ENCODE measurements around the gene PHIP. TPM values are rescaled to one million over a fixed set of nuclear protein-coding genes. Genes with fewer than 3 reads are reported as not detected.

Gene PHIP
- total and polyA plus RNA-seq, 9 of the 15 experiments (the other 6 are each of a cell fraction or from before 2014, with no cell fraction given): 8.1 to 36.3 (median 16.5) TPM

DNA sequence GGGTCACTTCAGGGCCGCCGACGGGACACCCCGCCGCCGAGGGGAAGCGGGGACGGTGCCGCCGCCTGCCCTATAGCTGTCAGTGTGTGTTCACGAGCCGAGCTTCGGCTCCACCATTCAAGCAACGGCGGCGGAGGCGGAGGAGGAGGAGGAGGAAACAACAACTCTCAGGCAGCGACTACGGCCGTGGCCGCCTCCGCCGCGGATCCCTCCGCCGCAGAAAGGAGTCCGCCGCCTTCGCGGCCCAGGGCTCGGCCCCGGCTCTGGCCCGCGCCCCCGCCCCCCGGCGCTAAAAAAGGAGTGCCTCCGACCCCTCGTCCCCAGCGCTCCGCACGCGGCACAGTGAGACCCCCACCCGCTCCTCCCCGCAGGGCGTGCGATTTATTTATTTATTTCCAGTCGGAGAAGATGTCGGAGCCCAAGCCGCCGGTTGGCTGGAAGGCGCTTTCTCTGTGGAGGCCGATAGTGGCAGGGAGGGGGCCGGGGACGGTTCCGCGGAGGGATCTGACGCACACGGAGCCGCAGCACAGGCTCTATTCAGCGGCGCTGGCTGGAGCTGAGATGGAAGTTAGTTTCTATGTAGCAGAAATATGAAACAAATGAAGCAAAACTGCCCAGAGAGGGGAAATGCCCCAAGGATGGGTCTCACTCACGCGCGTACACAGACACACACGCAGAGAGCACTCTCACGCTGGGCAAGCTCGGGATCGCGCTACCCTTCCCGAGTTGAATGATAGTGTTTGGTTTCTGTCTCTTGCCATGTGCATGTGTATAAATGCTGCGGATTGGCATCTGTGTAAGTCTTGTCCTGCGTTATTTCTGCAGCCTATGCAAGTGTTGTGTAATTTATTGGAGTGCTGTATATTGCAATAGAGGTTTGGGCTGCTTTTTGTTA is at the start of gene PHIP (continued):
- TF ChIP-seq IRF2 (CRISPR knock-in tag; IDR thresholded peaks at IDR 0.05) (no peak), NCOA1 (IDR thresholded peaks at IDR 0.05; ENCODE audit: low read depth) (no peak), USF1 (CRISPR knock-in tag; IDR thresholded peaks at IDR 0.05) (no peak), ZBED1 (IDR thresholded peaks at IDR 0.05) (no peak; the same call in 1 of the 2 replicates), XRCC5 (IDR thresholded peaks at IDR 0.05; ENCODE audit: low read depth, low read length) (peak; percentile 71; the same call in 1 of the 2 replicates), TBP (optimal IDR thresholded peaks at IDR 0.05; ENCODE audit: low read depth, low read length) (peak; percentile 82), ZBTB34 (CRISPR knock-in tag; IDR thresholded peaks at IDR 0.05) (no peak), MITF (IDR thresholded peaks at IDR 0.05) (no peak), ADNP (tag; IDR thresholded peaks at IDR 0.05) (no peak), HNRNPL (IDR thresholded peaks at IDR 0.05; ENCODE audit: low read depth, low read length) (no peak), ARNT (IDR thresholded peaks at IDR 0.05) (no peak), NFIC (IDR thresholded peaks at IDR 0.05) (peak; percentile 28; the same call in 1 of the 2 replicates), FOXJ2 (tag; IDR thresholded peaks at IDR 0.05) (no peak), ZNF695 (CRISPR knock-in tag; IDR thresholded peaks at IDR 0.05) (no peak)
- TF ChIP-seq, protein P1, sequence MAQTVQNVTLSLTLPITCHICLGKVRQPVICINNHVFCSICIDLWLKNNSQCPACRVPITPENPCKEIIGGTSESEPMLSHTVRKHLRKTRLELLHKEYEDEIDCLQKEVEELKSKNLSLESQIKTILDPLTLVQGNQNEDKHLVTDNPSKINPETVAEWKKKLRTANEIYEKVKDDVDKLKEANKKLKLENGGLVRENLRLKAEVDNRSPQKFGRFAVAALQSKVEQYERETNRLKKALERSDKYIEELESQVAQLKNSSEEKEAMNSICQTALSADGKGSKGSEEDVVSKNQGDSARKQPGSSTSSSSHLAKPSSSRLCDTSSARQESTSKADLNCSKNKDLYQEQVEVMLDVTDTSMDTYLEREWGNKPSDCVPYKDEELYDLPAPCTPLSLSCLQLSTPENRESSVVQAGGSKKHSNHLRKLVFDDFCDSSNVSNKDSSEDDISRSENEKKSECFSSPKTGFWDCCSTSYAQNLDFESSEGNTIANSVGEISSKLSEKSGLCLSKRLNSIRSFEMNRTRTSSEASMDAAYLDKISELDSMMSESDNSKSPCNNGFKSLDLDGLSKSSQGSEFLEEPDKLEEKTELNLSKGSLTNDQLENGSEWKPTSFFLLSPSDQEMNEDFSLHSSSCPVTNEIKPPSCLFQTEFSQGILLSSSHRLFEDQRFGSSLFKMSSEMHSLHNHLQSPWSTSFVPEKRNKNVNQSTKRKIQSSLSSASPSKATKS (CRISPR knock-in tag; IDR thresholded peaks at IDR 0.05): no peak
- TF ChIP-seq, protein P2, sequence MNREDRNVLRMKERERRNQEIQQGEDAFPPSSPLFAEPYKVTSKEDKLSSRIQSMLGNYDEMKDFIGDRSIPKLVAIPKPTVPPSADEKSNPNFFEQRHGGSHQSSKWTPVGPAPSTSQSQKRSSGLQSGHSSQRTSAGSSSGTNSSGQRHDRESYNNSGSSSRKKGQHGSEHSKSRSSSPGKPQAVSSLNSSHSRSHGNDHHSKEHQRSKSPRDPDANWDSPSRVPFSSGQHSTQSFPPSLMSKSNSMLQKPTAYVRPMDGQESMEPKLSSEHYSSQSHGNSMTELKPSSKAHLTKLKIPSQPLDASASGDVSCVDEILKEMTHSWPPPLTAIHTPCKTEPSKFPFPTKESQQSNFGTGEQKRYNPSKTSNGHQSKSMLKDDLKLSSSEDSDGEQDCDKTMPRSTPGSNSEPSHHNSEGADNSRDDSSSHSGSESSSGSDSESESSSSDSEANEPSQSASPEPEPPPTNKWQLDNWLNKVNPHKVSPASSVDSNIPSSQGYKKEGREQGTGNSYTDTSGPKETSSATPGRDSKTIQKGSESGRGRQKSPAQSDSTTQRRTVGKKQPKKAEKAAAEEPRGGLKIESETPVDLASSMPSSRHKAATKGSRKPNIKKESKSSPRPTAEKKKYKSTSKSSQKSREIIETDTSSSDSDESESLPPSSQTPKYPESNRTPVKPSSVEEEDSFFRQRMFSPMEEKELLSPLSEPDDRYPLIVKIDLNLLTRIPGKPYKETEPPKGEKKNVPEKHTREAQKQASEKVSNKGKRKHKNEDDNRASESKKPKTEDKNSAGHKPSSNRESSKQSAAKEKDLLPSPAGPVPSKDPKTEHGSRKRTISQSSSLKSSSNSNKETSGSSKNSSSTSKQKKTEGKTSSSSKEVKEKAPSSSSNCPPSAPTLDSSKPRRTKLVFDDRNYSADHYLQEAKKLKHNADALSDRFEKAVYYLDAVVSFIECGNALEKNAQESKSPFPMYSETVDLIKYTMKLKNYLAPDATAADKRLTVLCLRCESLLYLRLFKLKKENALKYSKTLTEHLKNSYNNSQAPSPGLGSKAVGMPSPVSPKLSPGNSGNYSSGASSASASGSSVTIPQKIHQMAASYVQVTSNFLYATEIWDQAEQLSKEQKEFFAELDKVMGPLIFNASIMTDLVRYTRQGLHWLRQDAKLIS (CRISPR knock-in tag; IDR thresholded peaks at IDR 0.05): peak; percentile 85
- TF ChIP-seq, protein P3, sequence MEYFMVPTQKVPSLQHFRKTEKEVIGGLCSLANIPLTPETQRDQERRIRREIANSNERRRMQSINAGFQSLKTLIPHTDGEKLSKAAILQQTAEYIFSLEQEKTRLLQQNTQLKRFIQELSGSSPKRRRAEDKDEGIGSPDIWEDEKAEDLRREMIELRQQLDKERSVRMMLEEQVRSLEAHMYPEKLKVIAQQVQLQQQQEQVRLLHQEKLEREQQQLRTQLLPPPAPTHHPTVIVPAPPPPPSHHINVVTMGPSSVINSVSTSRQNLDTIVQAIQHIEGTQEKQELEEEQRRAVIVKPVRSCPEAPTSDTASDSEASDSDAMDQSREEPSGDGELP (CRISPR knock-in tag; IDR thresholded peaks at IDR 0.05; ENCODE audit: borderline replicate concordance): no peak; the same call in none of the 2 replicates

Data from K562 (cell line).